ENCODE measurements around the gene P3R3URF.

DNA sequence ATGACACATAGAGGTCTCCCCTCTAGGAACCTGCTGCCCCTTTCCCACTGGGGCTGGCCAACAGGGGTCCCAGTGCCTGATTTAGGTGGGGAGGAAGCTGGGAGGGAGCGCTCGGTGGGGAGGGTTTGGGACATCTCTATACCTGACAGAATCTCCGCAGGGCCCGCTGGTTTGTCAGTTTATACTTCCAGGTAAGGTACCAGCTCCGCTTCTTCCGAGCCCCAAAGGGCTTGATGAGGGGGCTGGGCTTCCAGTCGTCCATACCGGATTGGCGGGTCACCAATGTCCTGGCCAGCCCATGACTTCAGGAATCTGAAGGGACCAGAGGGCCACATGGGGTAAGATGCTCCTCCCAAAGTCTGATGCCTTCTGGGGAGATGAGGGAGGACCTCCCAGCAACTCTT lies 21.3 kb upstream of the P3R3URF start:
- TF ChIP-seq ELF4 (CRISPR knock-in tag; IDR thresholded peaks at IDR 0.05) (no peak), MED1 (CRISPR knock-in tag; IDR thresholded peaks at IDR 0.05; ENCODE audit: borderline replicate concordance) (no peak), TAF1 (IDR thresholded peaks at IDR 0.05; ENCODE audit: control insufficient read depth, extremely low read depth, insufficient read depth, low read length, severe bottlenecking) (no peak), POLR2A (conservative IDR thresholded peaks at IDR 0.05) (no peak)
- TF ChIP-seq, protein P1, sequence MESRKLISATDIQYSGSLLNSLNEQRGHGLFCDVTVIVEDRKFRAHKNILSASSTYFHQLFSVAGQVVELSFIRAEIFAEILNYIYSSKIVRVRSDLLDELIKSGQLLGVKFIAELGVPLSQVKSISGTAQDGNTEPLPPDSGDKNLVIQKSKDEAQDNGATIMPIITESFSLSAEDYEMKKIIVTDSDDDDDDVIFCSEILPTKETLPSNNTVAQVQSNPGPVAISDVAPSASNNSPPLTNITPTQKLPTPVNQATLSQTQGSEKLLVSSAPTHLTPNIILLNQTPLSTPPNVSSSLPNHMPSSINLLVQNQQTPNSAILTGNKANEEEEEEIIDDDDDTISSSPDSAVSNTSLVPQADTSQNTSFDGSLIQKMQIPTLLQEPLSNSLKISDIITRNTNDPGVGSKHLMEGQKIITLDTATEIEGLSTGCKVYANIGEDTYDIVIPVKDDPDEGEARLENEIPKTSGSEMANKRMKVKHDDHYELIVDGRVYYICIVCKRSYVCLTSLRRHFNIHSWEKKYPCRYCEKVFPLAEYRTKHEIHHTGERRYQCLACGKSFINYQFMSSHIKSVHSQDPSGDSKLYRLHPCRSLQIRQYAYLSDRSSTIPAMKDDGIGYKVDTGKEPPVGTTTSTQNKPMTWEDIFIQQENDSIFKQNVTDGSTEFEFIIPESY (CRISPR knock-in tag; IDR thresholded peaks at IDR 0.05): no peak
- TF ChIP-seq, protein P2, sequence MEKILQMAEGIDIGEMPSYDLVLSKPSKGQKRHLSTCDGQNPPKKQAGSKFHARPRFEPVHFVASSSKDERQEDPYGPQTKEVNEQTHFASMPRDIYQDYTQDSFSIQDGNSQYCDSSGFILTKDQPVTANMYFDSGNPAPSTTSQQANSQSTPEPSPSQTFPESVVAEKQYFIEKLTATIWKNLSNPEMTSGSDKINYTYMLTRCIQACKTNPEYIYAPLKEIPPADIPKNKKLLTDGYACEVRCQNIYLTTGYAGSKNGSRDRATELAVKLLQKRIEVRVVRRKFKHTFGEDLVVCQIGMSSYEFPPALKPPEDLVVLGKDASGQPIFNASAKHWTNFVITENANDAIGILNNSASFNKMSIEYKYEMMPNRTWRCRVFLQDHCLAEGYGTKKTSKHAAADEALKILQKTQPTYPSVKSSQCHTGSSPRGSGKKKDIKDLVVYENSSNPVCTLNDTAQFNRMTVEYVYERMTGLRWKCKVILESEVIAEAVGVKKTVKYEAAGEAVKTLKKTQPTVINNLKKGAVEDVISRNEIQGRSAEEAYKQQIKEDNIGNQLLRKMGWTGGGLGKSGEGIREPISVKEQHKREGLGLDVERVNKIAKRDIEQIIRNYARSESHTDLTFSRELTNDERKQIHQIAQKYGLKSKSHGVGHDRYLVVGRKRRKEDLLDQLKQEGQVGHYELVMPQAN (IDR thresholded peaks at IDR 0.05; ENCODE audit: borderline replicate concordance): no peak
